ENCODE measurements around the gene HPCAL1. TPM values are rescaled to one million over a fixed set of nuclear protein-coding genes. Genes with fewer than 3 reads are reported as not detected.

Gene HPCAL1
- total and polyA plus RNA-seq, 12 donors, result 17.4 to 118 (median 61.3) TPM

GRCh38 chr2:10333247-10333613, 30.5 kb downstream of the HPCAL1 start:
- H3K36me3 ChIP-seq (replicated peaks in 1 of 2), result no peaks in the 10 kb centered on the region
- H3K9me3 ChIP-seq (replicated peaks in 1 of 3), result peaks cover 0 to 5% (median 0%) of the 10 kb centered on the region in 3 donors
- TF ChIP-seq POLR2A (IDR thresholded peaks at IDR 0.05) (no peak), CTCF (IDR thresholded peaks at IDR 0.05) (no peak)
- intact Hi-C loops (cut with DNase I), result no loop called here
- no peak overlapping the region for H3K4me3 ChIP-seq
- DNase-seq, result no peak
- WGBS, 4 donors, result 52 to 64% (median 56%) methylated on average over 5 of the region's 5 CpGs
- H3K27ac ChIP-seq, result no peak overlapping the region
- peaks cover 29 to 37% of the 10 kb centered on the region in 2 donors for H3K4me1 ChIP-seq (replicated peaks in 1 of 2)
- H3K27me3 ChIP-seq, result no peaks in the 10 kb centered on the region

GRCh38 chr2:10333966-10334365, 31.3 kb downstream of the HPCAL1 start:
- peaks cover 28 to 36% of the 10 kb centered on the region in 2 donors for H3K4me1 ChIP-seq (replicated peaks in 1 of 2)
- no peak for DNase-seq
- no peak overlapping the region for H3K27ac ChIP-seq
- WGBS, 4 donors, result 83 to 93% (median 88%) methylated on average over 7 of the region's 7 CpGs
- H3K36me3 ChIP-seq (replicated peaks in 1 of 2), result no peaks in the 10 kb centered on the region
- no peaks in the 10 kb centered on the region for H3K27me3 ChIP-seq
- H3K4me3 ChIP-seq, result no peak overlapping the region
- peaks cover 0 to 5% (median 0%) of the 10 kb centered on the region in 3 donors for H3K9me3 ChIP-seq (replicated peaks in 1 of 3)
- intact Hi-C loops (cut with DNase I), result no loop called here
- TF ChIP-seq POLR2A (IDR thresholded peaks at IDR 0.05), result no peak
- TF ChIP-seq CTCF (IDR thresholded peaks at IDR 0.05), result no peak

GRCh38 chr2:10335046-10335840, 32.5 kb downstream of the HPCAL1 start:
- Histone ChIP-seq H3K4me1 (replicated peaks in 1 of 2) (peaks cover 15 to 28% of the 10 kb centered on the region in 2 donors), H3K4me3 (no peak overlapping the region), H3K9me3 (replicated peaks in 1 of 3) (peaks cover 0 to 5% (median 0%) of the 10 kb centered on the region in 3 donors), H3K27me3 (no peaks in the 10 kb centered on the region), H3K27ac (no peak overlapping the region), H3K36me3 (replicated peaks in 1 of 2) (no peaks in the 10 kb centered on the region)
- TF ChIP-seq POLR2A (IDR thresholded peaks at IDR 0.05) (no peak), CTCF (IDR thresholded peaks at IDR 0.05) (no peak)
- intact Hi-C loops (cut with DNase I), result no loop called here
- no peak for DNase-seq
- 91 to 98% (median 96%) methylated on average over 7 to 9 of the region's 9 CpGs for whole genome bisulfite sequencing, 4 donors

GRCh38 chr2:10336283-10336682, 33.6 kb downstream of the HPCAL1 start:
- H3K27me3 ChIP-seq, result no peaks in the 10 kb centered on the region
- peaks cover 0 to 5% (median 0%) of the 10 kb centered on the region in 3 donors for H3K9me3 ChIP-seq (replicated peaks in 1 of 3)
- H3K36me3 ChIP-seq (replicated peaks in 1 of 2), result no peaks in the 10 kb centered on the region
- no peak for DNase-seq
- no peak overlapping the region for H3K27ac ChIP-seq
- intact Hi-C loops (cut with DNase I), result no loop called here
- WGBS, 4 donors, result 82 to 97% (median 86%) methylated on average over 4 of the region's 4 CpGs
- H3K4me3 ChIP-seq, result no peak overlapping the region
- no peak for TF ChIP-seq CTCF (IDR thresholded peaks at IDR 0.05)
- no peak for TF ChIP-seq POLR2A (IDR thresholded peaks at IDR 0.05)
- peaks cover 5 to 23% of the 10 kb centered on the region in 2 donors for H3K4me1 ChIP-seq (replicated peaks in 1 of 2)

All from adrenal gland (tissue), 12 donors.